Nephron (organoid): ENCODE results near the gene ZNF776.
"Not testable (repeated sequence)": the region's sequence is repeated elsewhere in the genome, so short reads cannot be mapped to it uniquely, and the experiment has no call there.

ENCODE experiments used
- H3K27ac Mint-ChIP-seq, 3 experiments: 2 replicates each; pipeline ENCODE4 v1.8.0; 2020; ENCODE audit warnings: mixed read lengths in 3 of 3, mild to moderate bottlenecking in 2 of 3, moderate library complexity in 1 of 3
- H3K27me3 Mint-ChIP-seq: 2 replicates; pipeline ENCODE4 v1.8.0; 2021; ENCODE audit warnings: low read depth, mild to moderate bottlenecking, moderate library complexity, mixed read lengths
- H3K36me3 Mint-ChIP-seq: 2 replicates; pipeline ENCODE4 v1.8.0; 2020; ENCODE audit warnings: low read depth, mixed read lengths
- H3K4me1 Mint-ChIP-seq: 2 replicates; pipeline ENCODE4 v1.8.0; 2020; ENCODE audit warnings: mixed read lengths
- H3K4me3 Mint-ChIP-seq, 3 experiments: 2 replicates each; pipeline ENCODE4 v1.8.0; 2020; ENCODE audit warnings: mild to moderate bottlenecking in 3 of 3, mixed read lengths in 3 of 3, moderate library complexity in 2 of 3
- H3K9me3 Mint-ChIP-seq: 2 replicates; pipeline ENCODE4 v1.8.0; 2020; ENCODE audit warnings: mixed read lengths
- TF ChIP-seq, protein P1 (sequence below), 3 experiments: fragments of 200-600 bp; sonication (generic); IDR thresholded peaks; one replicate each; pipeline ENCODE4 v1.5.0; 2021; ENCODE audit warnings: antibody characterized with exemption in 3 of 3; ENCODE audit not compliant: unreplicated experiment in 3 of 3

ZNF776 gene

DNA sequence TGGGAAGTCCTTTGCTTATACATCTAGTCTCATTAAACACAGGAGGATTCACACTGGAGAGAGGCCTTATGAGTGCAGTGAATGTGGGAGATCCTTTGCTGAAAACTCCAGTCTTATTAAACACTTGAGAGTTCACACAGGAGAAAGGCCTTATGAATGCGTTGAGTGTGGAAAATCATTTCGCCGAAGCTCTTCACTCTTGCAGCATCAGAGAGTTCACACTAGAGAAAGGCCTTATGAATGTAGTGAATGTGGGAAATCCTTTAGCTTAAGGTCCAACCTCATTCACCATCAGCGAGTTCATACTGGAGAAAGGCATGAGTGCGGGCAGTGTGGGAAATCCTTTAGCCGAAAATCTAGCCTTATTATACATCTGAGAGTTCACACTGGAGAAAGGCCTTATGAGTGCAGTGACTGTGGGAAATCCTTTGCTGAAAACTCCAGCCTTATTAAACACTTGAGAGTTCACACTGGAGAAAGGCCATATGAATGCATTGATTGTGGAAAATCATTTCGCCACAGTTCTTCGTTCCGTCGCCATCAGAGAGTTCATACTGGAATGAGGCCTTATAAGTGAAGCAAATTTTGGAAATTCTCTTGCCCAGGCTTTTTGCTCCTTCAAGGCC, 32.7 kb downstream of the ZNF776 start:
- Mint-ChIP-seq H3K9me3 (peaks cover 65% of the 10 kb centered on the region), H3K36me3 (peaks cover 94% of the 10 kb centered on the region), H3K4me3 (no peak overlapping the region), H3K4me1 (no peaks in the 10 kb centered on the region), H3K27ac (no peak overlapping the region), H3K27me3 (no peaks in the 10 kb centered on the region)
- TF ChIP-seq, protein P1, sequence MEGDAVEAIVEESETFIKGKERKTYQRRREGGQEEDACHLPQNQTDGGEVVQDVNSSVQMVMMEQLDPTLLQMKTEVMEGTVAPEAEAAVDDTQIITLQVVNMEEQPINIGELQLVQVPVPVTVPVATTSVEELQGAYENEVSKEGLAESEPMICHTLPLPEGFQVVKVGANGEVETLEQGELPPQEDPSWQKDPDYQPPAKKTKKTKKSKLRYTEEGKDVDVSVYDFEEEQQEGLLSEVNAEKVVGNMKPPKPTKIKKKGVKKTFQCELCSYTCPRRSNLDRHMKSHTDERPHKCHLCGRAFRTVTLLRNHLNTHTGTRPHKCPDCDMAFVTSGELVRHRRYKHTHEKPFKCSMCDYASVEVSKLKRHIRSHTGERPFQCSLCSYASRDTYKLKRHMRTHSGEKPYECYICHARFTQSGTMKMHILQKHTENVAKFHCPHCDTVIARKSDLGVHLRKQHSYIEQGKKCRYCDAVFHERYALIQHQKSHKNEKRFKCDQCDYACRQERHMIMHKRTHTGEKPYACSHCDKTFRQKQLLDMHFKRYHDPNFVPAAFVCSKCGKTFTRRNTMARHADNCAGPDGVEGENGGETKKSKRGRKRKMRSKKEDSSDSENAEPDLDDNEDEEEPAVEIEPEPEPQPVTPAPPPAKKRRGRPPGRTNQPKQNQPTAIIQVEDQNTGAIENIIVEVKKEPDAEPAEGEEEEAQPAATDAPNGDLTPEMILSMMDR (IDR thresholded peaks at IDR 0.05; ENCODE audit: unreplicated experiment in 3 of 3), result no peak

DNA sequence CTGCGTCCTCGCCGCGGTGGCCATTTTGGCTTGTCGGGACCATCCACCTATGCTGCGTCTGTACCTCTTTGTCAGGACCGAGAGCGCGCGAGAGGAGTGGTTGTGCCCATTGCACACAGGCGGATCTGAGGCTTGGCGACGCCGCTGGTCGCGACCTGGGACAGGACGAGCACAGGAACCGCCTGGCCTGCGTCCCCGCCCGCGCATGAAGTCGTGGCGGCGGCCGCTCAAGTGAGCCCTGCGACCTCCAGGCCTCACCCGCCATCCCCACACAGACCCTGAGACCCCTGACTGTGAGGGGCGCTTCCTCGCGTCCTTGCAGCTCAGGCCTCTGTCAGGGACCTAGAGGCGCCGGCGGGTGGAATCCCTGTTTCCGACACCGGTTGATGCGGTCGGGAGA, 39.7 kb downstream of the ZNF776 start:
- Mint-ChIP-seq H3K27ac (no peak overlapping the region), H3K4me3 (no peak overlapping the region), H3K4me1 (no peaks in the 10 kb centered on the region), H3K27me3 (no peaks in the 10 kb centered on the region), H3K9me3 (peaks cover 63% of the 10 kb centered on the region), H3K36me3 (peaks cover 92% of the 10 kb centered on the region)
- TF ChIP-seq, protein P1 (IDR thresholded peaks at IDR 0.05; ENCODE audit: unreplicated experiment in 3 of 3), result no peak

DNA sequence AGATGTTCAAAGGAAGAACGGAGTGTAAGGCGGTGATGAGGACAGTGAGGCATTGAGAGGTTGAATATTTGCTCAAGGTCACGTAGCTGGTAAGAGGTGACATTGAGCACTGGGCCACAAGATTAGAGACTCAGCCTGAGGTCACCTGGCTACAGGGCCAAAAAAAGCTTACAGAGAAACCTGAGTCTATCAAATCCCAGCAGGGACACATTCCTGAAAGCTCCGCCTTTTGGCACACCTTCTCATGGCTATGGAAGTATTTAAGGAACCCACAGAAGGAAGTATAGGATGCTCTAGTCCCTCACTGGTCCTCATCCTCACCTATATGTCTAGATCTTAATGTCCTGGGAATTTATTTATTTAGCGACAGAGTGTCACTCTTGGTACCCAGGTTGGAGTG, 40.3 kb downstream of the ZNF776 start:
- Mint-ChIP-seq H3K4me3 (no peak overlapping the region), H3K27me3 (no peaks in the 10 kb centered on the region), H3K27ac (no peak overlapping the region), H3K4me1 (no peaks in the 10 kb centered on the region), H3K36me3 (peaks cover 92% of the 10 kb centered on the region), H3K9me3 (peaks cover 59% of the 10 kb centered on the region)
- TF ChIP-seq, protein P1 (IDR thresholded peaks at IDR 0.05; ENCODE audit: unreplicated experiment in 3 of 3), result no peak

DNA sequence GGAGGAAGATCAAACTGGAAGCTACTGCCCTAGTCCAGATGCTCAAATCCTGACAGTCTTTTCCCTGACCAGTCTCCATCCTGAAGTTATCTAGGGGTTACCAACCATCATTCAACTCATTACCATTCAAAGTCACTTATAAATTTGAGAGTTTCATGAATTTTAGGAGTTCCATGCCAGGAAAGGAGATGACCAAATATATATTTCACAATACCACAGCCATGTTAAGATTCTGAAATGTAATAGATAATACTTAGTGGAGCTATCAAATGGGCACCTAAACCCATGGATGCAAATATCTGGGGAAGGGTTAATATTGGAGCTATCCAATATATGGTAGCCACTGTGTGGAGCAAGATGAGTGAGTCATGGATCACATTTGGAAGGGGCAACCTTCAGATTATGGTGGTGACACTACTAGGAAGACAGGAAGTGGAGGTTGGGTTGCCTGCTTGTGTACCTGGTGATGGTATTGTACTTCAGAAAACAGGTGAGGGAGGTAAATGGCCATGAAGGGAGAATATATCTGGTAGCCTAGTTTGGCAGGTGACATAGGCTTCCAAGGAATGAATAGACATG, 41.6 kb downstream of the ZNF776 start:
- Mint-ChIP-seq H3K4me1 (no peaks in the 10 kb centered on the region), H3K36me3 (peaks cover 87% of the 10 kb centered on the region), H3K27me3 (no peaks in the 10 kb centered on the region), H3K4me3 (no peak overlapping the region), H3K9me3 (peaks cover 58% of the 10 kb centered on the region), H3K27ac (no peak overlapping the region)
- TF ChIP-seq, protein P1 (IDR thresholded peaks at IDR 0.05; ENCODE audit: unreplicated experiment in 3 of 3), result no peak

DNA sequence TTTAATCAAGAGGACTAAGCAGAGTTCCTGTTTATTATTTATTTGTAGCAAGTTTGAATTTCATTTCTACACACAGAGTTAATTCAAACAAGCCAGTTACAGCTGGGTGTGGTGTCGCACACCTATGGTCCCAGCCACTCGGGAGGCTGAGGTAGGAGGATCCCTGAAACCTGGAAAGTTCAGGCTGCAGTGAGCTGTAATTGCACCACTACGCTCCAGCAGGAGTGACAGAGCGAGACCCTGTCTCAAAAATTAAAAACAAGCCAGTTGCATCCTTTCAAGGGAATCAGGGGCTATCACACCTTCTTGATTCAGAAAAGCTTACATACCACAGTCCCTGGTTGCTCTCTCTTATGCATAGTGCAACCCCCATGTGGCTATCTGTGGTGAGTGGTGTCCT, 42.7 kb downstream of the ZNF776 start:
- no peaks in the 10 kb centered on the region for H3K4me1 Mint-ChIP-seq
- H3K9me3 Mint-ChIP-seq, result peaks cover 56% of the 10 kb centered on the region
- peaks cover 87% of the 10 kb centered on the region for H3K36me3 Mint-ChIP-seq
- no peaks in the 10 kb centered on the region for H3K27me3 Mint-ChIP-seq
- H3K27ac Mint-ChIP-seq, result no peak overlapping the region
- H3K4me3 Mint-ChIP-seq, result no peak overlapping the region
- TF ChIP-seq, protein P1 (IDR thresholded peaks at IDR 0.05; ENCODE audit: unreplicated experiment in 3 of 3), result no peak

DNA sequence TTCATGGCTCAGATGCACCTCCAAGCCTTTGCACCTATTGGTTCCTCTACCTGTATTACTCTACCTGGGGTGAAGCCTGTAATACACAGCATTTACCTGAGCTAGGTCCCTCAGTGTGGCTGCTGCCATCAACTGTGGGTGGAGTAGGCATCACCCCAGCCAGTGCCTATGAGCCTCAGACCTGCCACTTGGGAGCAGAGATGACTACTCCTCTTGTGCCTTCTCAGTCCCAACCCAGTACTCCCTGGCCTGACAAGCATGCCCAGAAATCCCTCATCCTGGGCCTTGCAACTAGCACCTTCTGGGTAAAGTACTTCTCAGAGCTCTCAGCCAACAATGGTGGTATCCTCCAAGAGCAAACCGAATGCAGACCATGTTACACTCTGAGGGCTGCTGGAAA, 50.0 kb downstream of the ZNF776 start:
- H3K4me3 Mint-ChIP-seq, H3K4me1 Mint-ChIP-seq, H3K27ac Mint-ChIP-seq, H3K27me3 Mint-ChIP-seq, H3K9me3 Mint-ChIP-seq: not testable (repeated sequence)
- H3K36me3 Mint-ChIP-seq, result peaks cover 60% of the 10 kb centered on the region
